Measurements from ENCODE around the gene NUP43.
"Not testable (repeated sequence)": the region's sequence is repeated elsewhere in the genome, so short reads cannot be mapped to it uniquely, and the experiment has no call there.

NUP43 gene

DNA sequence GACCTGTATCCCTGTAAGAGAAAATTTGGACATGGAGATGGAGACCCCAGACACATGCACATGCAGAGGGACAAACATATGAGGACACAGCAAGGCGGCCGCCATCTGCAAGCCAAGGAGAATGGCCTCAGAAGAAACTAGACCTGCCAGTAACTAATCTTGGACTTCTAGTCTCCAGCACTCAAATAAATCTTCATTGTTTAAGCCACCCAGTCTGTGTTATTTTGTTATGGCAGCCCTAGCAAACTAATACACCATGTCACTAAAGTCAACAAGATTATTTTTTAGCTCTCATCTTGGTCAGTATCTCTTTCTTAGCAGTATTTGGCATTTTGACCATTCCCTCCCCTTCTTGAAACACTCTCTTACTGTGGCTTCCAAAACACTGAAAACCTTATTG lies 55.1 kb downstream of the NUP43 start:
- DNase-seq: no peak

DNA sequence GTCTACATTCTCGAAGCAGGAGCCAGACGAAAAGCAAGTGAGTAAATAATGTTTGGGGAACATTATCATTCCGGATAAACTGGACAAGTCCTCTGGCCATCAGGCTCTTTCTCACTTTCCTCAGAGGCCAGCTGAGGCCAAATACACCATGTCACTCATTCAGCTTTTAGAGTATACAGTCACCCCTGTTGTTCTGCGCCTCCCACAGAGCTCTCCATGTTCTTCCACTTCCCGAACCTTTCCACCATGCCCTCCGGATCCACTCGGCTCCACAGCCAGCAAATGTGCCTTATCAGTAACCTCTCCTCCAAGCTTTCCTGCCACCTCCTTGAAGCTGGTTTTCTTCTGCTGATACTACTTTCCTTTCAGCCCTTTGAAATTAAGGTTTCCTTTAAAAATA lies 60.1 kb downstream of the NUP43 start:
- DNase-seq: no peak

DNA sequence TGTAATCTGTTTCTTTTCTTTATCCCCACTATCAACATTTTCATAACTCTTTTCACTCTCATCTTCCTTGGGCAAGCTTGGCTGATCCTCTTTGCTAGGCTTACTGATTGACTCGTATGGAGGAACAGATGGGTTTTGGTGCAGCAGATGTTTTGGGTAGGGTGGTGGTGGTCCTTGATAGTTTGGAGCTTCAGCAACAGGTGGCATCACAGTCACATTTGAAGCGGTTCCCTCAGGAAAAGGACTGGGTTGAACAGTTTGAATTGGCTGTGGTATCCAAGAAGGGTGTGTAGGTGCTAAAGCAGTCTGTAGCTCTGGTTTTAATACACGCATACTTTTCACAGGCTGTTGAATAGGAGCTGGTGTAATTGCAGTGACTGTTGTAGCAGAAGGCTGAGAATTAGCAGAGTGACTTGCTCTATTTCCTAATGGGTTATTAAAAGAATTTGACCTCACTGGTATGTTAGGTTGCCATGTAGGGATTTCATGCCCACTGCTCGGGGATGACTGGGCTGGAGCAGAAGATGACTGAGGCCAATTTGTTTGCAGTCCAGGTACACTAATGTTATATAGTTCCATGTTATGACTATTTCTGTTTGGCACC lies 63.0 kb downstream of the NUP43 start:
- DNase-seq: no peak

DNA sequence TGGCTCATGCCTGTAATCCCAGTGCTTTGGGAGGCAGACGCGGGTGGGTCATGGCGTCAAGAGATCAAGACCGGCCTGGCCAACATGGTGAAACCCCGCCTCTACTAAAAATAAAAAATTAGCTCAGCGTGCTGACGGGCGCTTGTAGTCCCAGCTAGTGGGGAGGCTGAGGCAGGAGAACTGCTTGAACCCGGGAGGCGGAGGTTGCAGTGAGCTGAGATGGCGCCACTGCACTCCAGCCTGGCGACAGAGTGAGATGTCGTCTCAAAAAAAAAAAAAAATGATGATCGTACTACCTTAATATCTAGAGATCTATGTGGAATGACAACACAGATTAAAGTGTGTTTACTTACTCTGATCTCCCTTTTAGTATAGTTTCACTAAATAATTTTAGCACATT lies 64.5 kb downstream of the NUP43 start:
- DNase-seq: not testable (repeated sequence)

DNA sequence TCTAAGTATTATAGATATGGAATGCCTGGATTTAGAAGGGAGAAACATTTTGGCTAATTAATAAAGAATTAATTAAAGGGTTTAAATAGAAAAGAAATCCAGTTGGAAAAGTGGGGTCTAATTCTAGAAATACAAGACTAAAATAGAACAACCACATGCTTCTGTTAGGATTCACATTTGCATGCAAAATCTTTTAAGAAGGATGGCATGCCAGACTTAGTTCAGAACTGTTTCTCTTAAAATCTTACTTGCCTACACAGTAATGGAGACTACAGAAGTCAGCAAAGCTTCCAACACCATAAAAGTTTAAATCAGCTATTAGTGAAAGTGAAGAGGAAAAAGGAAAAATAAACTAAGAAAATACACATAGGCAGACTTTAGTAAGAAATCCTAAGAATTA lies 65.1 kb downstream of the NUP43 start:
- DNase-seq: no peak

DNA sequence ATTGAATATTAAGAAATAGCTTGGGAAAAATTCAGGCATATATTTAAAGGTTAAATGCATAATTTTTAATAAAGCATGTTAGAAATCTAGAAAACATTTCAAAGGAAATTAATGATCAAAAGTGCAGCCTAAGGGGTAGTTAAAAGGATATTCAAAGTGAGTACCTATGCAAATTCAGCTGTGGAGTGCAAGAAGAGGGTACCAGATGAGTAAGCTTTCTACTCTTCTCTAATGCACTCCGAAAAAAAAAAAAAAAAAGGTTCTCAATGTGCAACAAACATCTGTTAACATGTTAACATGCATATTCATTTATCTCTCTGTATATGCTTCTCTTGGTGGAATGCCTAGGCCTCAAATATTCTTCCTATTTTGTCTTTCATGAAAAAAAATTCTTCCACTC lies 65.8 kb downstream of the NUP43 start:
- DNase-seq: no peak

Data from suppressor macrophage (primary cell).